Measurements from ENCODE around the gene OR3A3.

- no peak for TF ChIP-seq CTCF (conservative IDR thresholded peaks at IDR 0.05; ENCODE audit: low read length)
- no peak for TF ChIP-seq EZH2phosphoT487 (IDR thresholded peaks at IDR 0.05; ENCODE audit: borderline replicate concordance)
Measured at GRCh38 chr17:3469529-3469928, 58.4 kb downstream of the OR3A3 start.
